Gastrocnemius medialis (tissue), 4 donors: ENCODE measurements around the gene TATDN2. TPM values are rescaled to one million over a fixed set of nuclear protein-coding genes. Genes with fewer than 3 reads are reported as not detected.

Experiments used
- ATAC-seq, 2 donors: fragments of 150-250 bp; one replicate each; pipeline ENCODE4 v1.9.1; 2016
- DNase-seq, 2 donors: peaks; one replicate each; pipeline ENCODE4 v3.0.0-alpha.2; 2019
- H3K27ac ChIP-seq, 4 donors: fragments of 200-600 bp; sonication (generic); 1 replicate in 1 of 4; 2 replicates in 3 of 4; pipeline ENCODE4 v1.5.1; 2016 to 2018; ENCODE audit warnings: mild to moderate bottlenecking in 2 of 4, moderate library complexity in 1 of 4
- H3K27me3 ChIP-seq, 3 donors: fragments of 200-600 bp; sonication (generic) in 2 of 3; 1 replicate in 1 of 3; 2 replicates in 2 of 3; pipeline versions ENCODE4 v1.5.1 to v1.6.0; 2016 to 2019; ENCODE audit warnings: mild to moderate bottlenecking in 1 of 3, moderate library complexity in 1 of 3
- H3K36me3 ChIP-seq, 2 donors: fragments of 200-600 bp; sonication (generic) in 1 of 2; one replicate each; pipeline ENCODE4 v1.5.1; 2017 to 2018
- H3K4me1 ChIP-seq, 2 donors: fragments of 200-600 bp; sonication (generic) in 1 of 2; one replicate each; pipeline ENCODE4 v1.5.1; 2016 to 2017; ENCODE audit warnings: mild to moderate bottlenecking in 2 of 2
- H3K4me3 ChIP-seq, 4 donors: fragments of 200-600 bp; sonication (generic) in 3 of 4; 1 replicate in 1 of 4; 2 replicates in 3 of 4; pipeline ENCODE4 v1.5.1; 2016 to 2019; ENCODE audit warnings: mild to moderate bottlenecking in 2 of 4
- H3K9me3 ChIP-seq, 3 donors: fragments of 200-600 bp; sonication (generic) in 2 of 3; 1 replicate in 1 of 3; 2 replicates in 2 of 3; pipeline ENCODE4 v1.5.1; 2016 to 2019
- CTCF ChIP-seq, 5 experiments: fragments of 450-650 bp in 3 of 5; fragments of 200-600 bp in 2 of 5; sonication (generic) in 2 of 5; IDR thresholded peaks in 4 of 5; conservative IDR thresholded peaks in 1 of 5; 1 replicate in 4 of 5; 2 replicates in 1 of 5; pipeline ENCODE4 v1.5.1; 2016 to 2019; ENCODE audit warnings: antibody characterized with exemption in 5 of 5, mild to moderate bottlenecking in 3 of 5, moderate library complexity in 3 of 5
- POLR2A ChIP-seq, 2 donors: fragments of 450-650 bp; IDR thresholded peaks; one replicate each; pipeline ENCODE4 v1.6.1; 2017; ENCODE audit warnings: antibody characterized with exemption in 2 of 2, mild to moderate bottlenecking in 2 of 2, moderate library complexity in 2 of 2
- in situ Hi-C, 4 donors: fragments of 200-750 bp; cut with MboI; loops; one replicate each; pipeline versions ENCODE4 v1.15.0 to v1.8.0; 2017; ENCODE audit warnings: low sequenced_read_pairs in 4 of 4
- intact Hi-C: fragments of 100-400 bp; cut with DNase I; formaldehyde crosslinking; loops from one replicate; pipeline ENCODE4 v1.15.1; 2023; ENCODE audit warnings: low total_unique reads
- total RNA-seq, 4 donors: library from RNA; depleted of rRNA; stranded (reverse); fragments of >200 nt; gene quantifications; one replicate each; pipeline versions ENCODE4 v1.1.0 to v1.2.3, GENCODE V29; 2016

Gene TATDN2
- total RNA-seq, 4 donors from 2014 or later, result 10.9 to 11.5 (median 10.9) TPM

- in situ Hi-C loops (loop anchor here in 1 of 4 donors (5.0 kb wide), 1 partner anchor 50 kb away; no protein-coding TSS in a partner anchor), intact Hi-C loops (no loop called here)
- H3K4me3 ChIP-seq, result no peak overlapping the region
- H3K9me3 ChIP-seq, result no peaks in the 10 kb centered on the region
- DNase-seq, result no peak
- H3K4me1 ChIP-seq, result no peaks in the 10 kb centered on the region
- H3K36me3 ChIP-seq, result peaks cover 0 to 65% of the 10 kb centered on the region in 2 donors
- no peak overlapping the region for H3K27ac ChIP-seq
- no peak for ATAC-seq
- no peak for TF ChIP-seq POLR2A (IDR thresholded peaks at IDR 0.05)
- no peak for TF ChIP-seq CTCF (IDR thresholded peaks at IDR 0.05 in 4 of 5, conservative IDR thresholded peaks at IDR 0.05 in 1 of 5)
- no peaks in the 10 kb centered on the region for H3K27me3 ChIP-seq
Measured at GRCh38 chr3:10217359-10217758, 30.9 kb upstream of the TATDN2 start.

- intact Hi-C loops (loop anchor here (10.0 kb wide), 1 partner anchor 105 kb away; the partner anchor contains the start of gene BRK1), in situ Hi-C loops (loop anchor here in 3 of 4 donors (5.0 to 10.0 kb wide), 2 partner anchors 52 to 55 kb away; partner anchors contain the start of gene IRAK2 (in 2 of the 3))
- DNase-seq (no peak), ATAC-seq (no peak)
- Histone ChIP-seq H3K4me1 (peaks cover 0 to under 1% of the 10 kb centered on the region in 2 donors), H3K36me3 (peaks cover 0 to 67% of the 10 kb centered on the region in 2 donors), H3K27me3 (no peaks in the 10 kb centered on the region), H3K27ac (no peak overlapping the region), H3K9me3 (no peaks in the 10 kb centered on the region), H3K4me3 (no peak overlapping the region)
- TF ChIP-seq POLR2A (IDR thresholded peaks at IDR 0.05) (no peak), CTCF (IDR thresholded peaks at IDR 0.05 in 4 of 5, conservative IDR thresholded peaks at IDR 0.05 in 1 of 5) (no peak)
Measured at GRCh38 chr3:10219737-10220136, 28.5 kb upstream of the TATDN2 start.

- H3K36me3 ChIP-seq, result peaks cover 0 to 49% of the 10 kb centered on the region in 2 donors
Measured at GRCh38 chr3:10223676-10224639, 24.3 kb upstream of the TATDN2 start.

More at GRCh38 chr3:10223676-10224639, 24.3 kb upstream of the TATDN2 start:
- intact Hi-C loops (loop anchor here (10.0 kb wide), 1 partner anchor 109 kb away; the partner anchor contains the start of gene BRK1), in situ Hi-C loops (loop anchor here in 2 of 4 donors (10.0 kb wide), 1 partner anchor 59 kb away; the partner anchor contains the start of gene IRAK2 (in 2 of the 2))
- H3K4me1 ChIP-seq, result peaks cover 0 to 5% of the 10 kb centered on the region in 2 donors
- no peak overlapping the region for H3K4me3 ChIP-seq
- H3K9me3 ChIP-seq, result no peaks in the 10 kb centered on the region
- no peak for ATAC-seq
- no peak for DNase-seq
- H3K27me3 ChIP-seq, result no peaks in the 10 kb centered on the region
- TF ChIP-seq CTCF (IDR thresholded peaks at IDR 0.05 in 4 of 5, conservative IDR thresholded peaks at IDR 0.05 in 1 of 5) (no peak), POLR2A (IDR thresholded peaks at IDR 0.05) (no peak)
- H3K27ac ChIP-seq, result peak overlapping the region in 3 of 4 donors; percentile 24 to 54 (median 36)
